ENCODE data around the gene SLC17A7. TPM values are rescaled to one million over a fixed set of nuclear protein-coding genes. Genes with fewer than 3 reads are reported as not detected.
A peak's percentile ranks its signal among the peaks of the same experiment; 100 is the strongest.

SLC17A7 gene
- total and polyA plus RNA-seq, 9 of the 15 experiments (the other 6 are each of a cell fraction or from before 2014, with no cell fraction given), result 1.1 to 15.7 (median 2.4) TPM

DNA sequence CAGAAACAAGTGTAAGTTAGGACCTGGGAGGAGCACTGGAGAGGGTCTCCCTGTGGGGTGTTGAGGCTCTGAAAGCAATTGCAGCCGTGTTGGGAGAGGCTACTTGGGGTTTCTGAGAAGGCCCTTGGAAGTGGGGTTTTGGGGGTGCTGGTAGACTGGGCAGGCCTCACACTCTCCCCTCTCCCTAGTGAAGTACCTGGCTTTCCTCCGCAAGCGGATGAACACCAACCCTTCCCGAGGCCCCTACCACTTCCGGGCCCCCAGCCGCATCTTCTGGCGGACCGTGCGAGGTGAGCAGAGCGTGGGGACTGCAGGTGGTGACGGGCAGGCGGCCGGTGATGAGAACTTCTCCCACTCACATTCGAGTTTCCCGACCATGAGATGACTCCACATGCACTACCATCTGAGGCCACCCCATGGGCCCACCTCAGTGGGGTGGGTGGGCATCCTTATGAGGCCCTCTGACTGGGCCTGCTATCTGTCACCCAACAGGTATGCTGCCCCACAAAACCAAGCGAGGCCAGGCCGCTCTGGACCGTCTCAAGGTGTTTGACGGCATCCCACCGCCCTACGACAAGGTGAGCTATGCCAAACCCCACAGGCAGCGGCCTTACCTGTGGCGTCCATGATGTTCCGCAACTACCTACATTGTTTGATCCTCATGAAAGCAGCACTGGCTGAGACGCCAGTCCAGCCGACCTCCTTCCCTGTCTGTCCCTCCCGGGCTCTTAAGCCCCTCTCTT, 49.1 kb upstream of the SLC17A7 start (continued):
- TF ChIP-seq BMI1 (IDR thresholded peaks at IDR 0.05; ENCODE audit: low read length) (no peak), EWSR1 (IDR thresholded peaks at IDR 0.05; ENCODE audit: borderline replicate concordance, low read depth, partially characterized antibody) (no peak), RBM22 (IDR thresholded peaks at IDR 0.05; ENCODE audit: low read depth, low read length, poor library complexity, severe bottlenecking) (peak; percentile 57), SIRT6 (IDR thresholded peaks at IDR 0.05; ENCODE audit: low read depth, low read length) (peak; percentile 42), SUPT5H (IDR thresholded peaks at IDR 0.05) (peak; percentile 34; the same call in 1 of the 2 replicates), GABPB1 (CRISPR knock-in tag; IDR thresholded peaks at IDR 0.05) (0 out of 2 replicates have a peak, but pooled peaks have one; percentile 14), GABPB2 (CRISPR knock-in tag; conservative IDR thresholded peaks at IDR 0.05) (no peak), POLR2A (conservative IDR thresholded peaks at IDR 0.05) (peak; percentile 54; the same call in 1 of the 2 replicates), NCOA6 (IDR thresholded peaks at IDR 0.05) (no peak), KHSRP (IDR thresholded peaks at IDR 0.05) (no peak), ATF7 (IDR thresholded peaks at IDR 0.05) (no peak), SAP30 (IDR thresholded peaks at IDR 0.05; ENCODE audit: borderline replicate concordance, insufficient read depth, low read depth, low read length, poor library complexity, severe bottlenecking) (no peak), PRPF4 (IDR thresholded peaks at IDR 0.05; ENCODE audit: insufficient read depth, low read depth, low read length, poor library complexity, severe bottlenecking) (peak; percentile 70), NR2C1 (IDR thresholded peaks at IDR 0.05) (no peak), NR2C1 (tag; IDR thresholded peaks at IDR 0.05) (no peak), ZBTB1 (CRISPR knock-in tag; IDR thresholded peaks at IDR 0.05; ENCODE audit: borderline replicate concordance, low read depth) (no peak), RBFOX2 (IDR thresholded peaks at IDR 0.05; ENCODE audit: low read depth, low read length) (peak; percentile 83), ZNF561 (CRISPR knock-in tag; conservative IDR thresholded peaks at IDR 0.05) (no peak), RBM14 (IDR thresholded peaks at IDR 0.05; ENCODE audit: borderline replicate concordance, insufficient read depth, low read depth, low read length) (no peak), HDAC1 (IDR thresholded peaks at IDR 0.05) (no peak)
- TF ChIP-seq, protein P1, sequence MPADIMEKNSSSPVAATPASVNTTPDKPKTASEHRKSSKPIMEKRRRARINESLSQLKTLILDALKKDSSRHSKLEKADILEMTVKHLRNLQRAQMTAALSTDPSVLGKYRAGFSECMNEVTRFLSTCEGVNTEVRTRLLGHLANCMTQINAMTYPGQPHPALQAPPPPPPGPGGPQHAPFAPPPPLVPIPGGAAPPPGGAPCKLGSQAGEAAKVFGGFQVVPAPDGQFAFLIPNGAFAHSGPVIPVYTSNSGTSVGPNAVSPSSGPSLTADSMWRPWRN (IDR thresholded peaks at IDR 0.05; ENCODE audit: low read depth), result no peak
- TF ChIP-seq, protein P2, sequence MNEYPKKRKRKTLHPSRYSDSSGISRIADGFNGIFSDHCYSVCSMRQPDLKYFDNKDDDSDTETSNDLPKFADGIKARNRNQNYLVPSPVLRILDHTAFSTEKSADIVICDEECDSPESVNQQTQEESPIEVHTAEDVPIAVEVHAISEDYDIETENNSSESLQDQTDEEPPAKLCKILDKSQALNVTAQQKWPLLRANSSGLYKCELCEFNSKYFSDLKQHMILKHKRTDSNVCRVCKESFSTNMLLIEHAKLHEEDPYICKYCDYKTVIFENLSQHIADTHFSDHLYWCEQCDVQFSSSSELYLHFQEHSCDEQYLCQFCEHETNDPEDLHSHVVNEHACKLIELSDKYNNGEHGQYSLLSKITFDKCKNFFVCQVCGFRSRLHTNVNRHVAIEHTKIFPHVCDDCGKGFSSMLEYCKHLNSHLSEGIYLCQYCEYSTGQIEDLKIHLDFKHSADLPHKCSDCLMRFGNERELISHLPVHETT (CRISPR knock-in tag; conservative IDR thresholded peaks at IDR 0.05 in 1 of 2, IDR thresholded peaks at IDR 0.05 in 1 of 2), result no peak
- TF ChIP-seq, protein P3, sequence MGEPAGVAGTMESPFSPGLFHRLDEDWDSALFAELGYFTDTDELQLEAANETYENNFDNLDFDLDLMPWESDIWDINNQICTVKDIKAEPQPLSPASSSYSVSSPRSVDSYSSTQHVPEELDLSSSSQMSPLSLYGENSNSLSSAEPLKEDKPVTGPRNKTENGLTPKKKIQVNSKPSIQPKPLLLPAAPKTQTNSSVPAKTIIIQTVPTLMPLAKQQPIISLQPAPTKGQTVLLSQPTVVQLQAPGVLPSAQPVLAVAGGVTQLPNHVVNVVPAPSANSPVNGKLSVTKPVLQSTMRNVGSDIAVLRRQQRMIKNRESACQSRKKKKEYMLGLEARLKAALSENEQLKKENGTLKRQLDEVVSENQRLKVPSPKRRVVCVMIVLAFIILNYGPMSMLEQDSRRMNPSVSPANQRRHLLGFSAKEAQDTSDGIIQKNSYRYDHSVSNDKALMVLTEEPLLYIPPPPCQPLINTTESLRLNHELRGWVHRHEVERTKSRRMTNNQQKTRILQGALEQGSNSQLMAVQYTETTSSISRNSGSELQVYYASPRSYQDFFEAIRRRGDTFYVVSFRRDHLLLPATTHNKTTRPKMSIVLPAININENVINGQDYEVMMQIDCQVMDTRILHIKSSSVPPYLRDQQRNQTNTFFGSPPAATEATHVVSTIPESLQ (CRISPR knock-in tag; IDR thresholded peaks at IDR 0.05), result no peak
- TF ChIP-seq, protein P4, sequence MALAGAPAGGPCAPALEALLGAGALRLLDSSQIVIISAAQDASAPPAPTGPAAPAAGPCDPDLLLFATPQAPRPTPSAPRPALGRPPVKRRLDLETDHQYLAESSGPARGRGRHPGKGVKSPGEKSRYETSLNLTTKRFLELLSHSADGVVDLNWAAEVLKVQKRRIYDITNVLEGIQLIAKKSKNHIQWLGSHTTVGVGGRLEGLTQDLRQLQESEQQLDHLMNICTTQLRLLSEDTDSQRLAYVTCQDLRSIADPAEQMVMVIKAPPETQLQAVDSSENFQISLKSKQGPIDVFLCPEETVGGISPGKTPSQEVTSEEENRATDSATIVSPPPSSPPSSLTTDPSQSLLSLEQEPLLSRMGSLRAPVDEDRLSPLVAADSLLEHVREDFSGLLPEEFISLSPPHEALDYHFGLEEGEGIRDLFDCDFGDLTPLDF (CRISPR knock-in tag; IDR thresholded peaks at IDR 0.05), result 0 out of 2 replicates have a peak, but pooled peaks have one; percentile 16
